Activated CD4-positive, alpha-beta T cell treated with anti-CD3 and anti-CD28 coated beads, Interleukin-2, amount 10 ng/mL, durations not matched to agents 7 days and 5 days (primary cell): ENCODE results near the gene HADHB. TPM values are rescaled to one million over a fixed set of nuclear protein-coding genes. Genes with fewer than 3 reads are reported as not detected.
"Not testable (repeated sequence)": the region's sequence is repeated elsewhere in the genome, so short reads cannot be mapped to it uniquely, and the experiment has no call there.

Experiments used
- CTCF ChIA-PET: fragments of 350-600 bp; sonication (Branson Sonifier 250); formaldehyde crosslinking; loops from one replicate; lab custom pipeline; 2021; ENCODE audit warnings: antibody characterized with exemption; lab: Charles Lee
- POLR2A ChIA-PET: fragments of 350-600 bp; sonication (Branson Sonifier 250); formaldehyde crosslinking; loops from one replicate; lab custom pipeline; 2021; ENCODE audit warnings: antibody characterized with exemption; lab: Charles Lee
- DNase-seq: peaks from one replicate; pipeline ENCODE4 v3.0.0-alpha.2; 2020
- H3K27ac Mint-ChIP-seq: one replicate; pipeline ENCODE4 v1.8.0; 2021; ENCODE audit warnings: mild to moderate bottlenecking, moderate library complexity, mixed read lengths
- H3K27me3 Mint-ChIP-seq: one replicate; pipeline ENCODE4 v1.8.0; 2021; ENCODE audit warnings: mixed read lengths
- H3K36me3 Mint-ChIP-seq: one replicate; pipeline ENCODE4 v1.8.0; 2021; ENCODE audit warnings: low read depth, mixed read lengths
- H3K4me1 Mint-ChIP-seq: one replicate; pipeline ENCODE4 v1.8.0; 2021; ENCODE audit warnings: mixed read lengths
- H3K4me3 Mint-ChIP-seq: one replicate; pipeline ENCODE4 v1.8.0; 2021; ENCODE audit warnings: mild to moderate bottlenecking, moderate library complexity, mixed read lengths
- H3K9me3 Mint-ChIP-seq: one replicate; pipeline ENCODE4 v1.8.0; 2021; ENCODE audit warnings: mixed read lengths
- total RNA-seq, 2 experiments: library from RNA; stranded (reverse); gene quantifications; one replicate each; pipeline ENCODE4 v1.2.3, GENCODE V29; 2021

HADHB gene
- total RNA-seq, 2 experiments from 2014 or later, result 65.2 to 72.7 TPM

GRCh38 chr2:26325851-26326250 is 81.1 kb downstream of the HADHB start:
- no peak for DNase-seq
- H3K27me3 Mint-ChIP-seq, result no peaks in the 10 kb centered on the region
- ChIA-PET CTCF (interaction anchor here (0.9 to 1.0 kb wide), 2 partner anchors 10 to 88 kb away, joined by 3 read pairs; no protein-coding TSS in a partner anchor), POLR2A (no interaction called here)
- H3K4me1 Mint-ChIP-seq, result peaks cover 28% of the 10 kb centered on the region
- no peaks in the 10 kb centered on the region for H3K36me3 Mint-ChIP-seq
- H3K4me3 Mint-ChIP-seq, result no peak overlapping the region
- H3K9me3 Mint-ChIP-seq, result no peaks in the 10 kb centered on the region
- no peak overlapping the region for H3K27ac Mint-ChIP-seq

DNA sequence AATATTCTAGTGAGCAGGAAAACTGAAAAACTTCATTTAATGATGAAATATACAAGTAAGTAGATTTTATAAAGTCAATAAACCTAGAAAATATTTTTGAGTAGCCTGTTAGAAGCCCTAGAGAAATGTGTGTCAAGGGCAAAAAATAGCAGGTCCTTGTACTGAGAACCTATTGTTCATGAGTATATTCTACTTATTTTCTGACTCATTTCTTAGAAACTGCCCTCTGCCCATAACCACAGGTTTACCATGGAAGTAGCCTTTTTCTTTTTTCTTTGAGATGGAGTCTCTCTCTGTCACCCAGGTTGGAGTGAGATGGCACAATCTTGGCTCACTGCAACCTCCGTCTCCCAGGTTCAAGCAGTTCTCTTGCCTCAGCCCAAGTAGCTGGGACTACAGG is 81.8 kb downstream of the HADHB start:
- H3K27me3 Mint-ChIP-seq, result no peaks in the 10 kb centered on the region
- POLR2A ChIA-PET, result no interaction called here
- no peaks in the 10 kb centered on the region for H3K9me3 Mint-ChIP-seq
- DNase-seq, result no peak
- H3K36me3 Mint-ChIP-seq, result no peaks in the 10 kb centered on the region
- H3K4me1 Mint-ChIP-seq, result peaks cover 28% of the 10 kb centered on the region
- CTCF ChIA-PET, result interaction anchor here (0.6 to 0.7 kb wide), 2 partner anchors 19 to 116 kb away, joined by 3 to 4 read pairs; no protein-coding TSS in a partner anchor
- no peak overlapping the region for H3K27ac Mint-ChIP-seq
- no peak overlapping the region for H3K4me3 Mint-ChIP-seq

GRCh38 chr2:26327291-26328272 is 82.8 kb downstream of the HADHB start:
- ChIA-PET CTCF (interaction anchor here (0.6 to 0.7 kb wide), 4 partner anchors 20 to 404 kb away, joined by 3 to 5 read pairs (median 4); no protein-coding TSS in a partner anchor), POLR2A (no interaction called here)
- no peaks in the 10 kb centered on the region for H3K9me3 Mint-ChIP-seq
- peaks cover 28% of the 10 kb centered on the region for H3K4me1 Mint-ChIP-seq
- no peak overlapping the region for H3K4me3 Mint-ChIP-seq
- no peak for DNase-seq
- no peaks in the 10 kb centered on the region for H3K36me3 Mint-ChIP-seq
- no peak overlapping the region for H3K27ac Mint-ChIP-seq
- H3K27me3 Mint-ChIP-seq, result no peaks in the 10 kb centered on the region

DNA sequence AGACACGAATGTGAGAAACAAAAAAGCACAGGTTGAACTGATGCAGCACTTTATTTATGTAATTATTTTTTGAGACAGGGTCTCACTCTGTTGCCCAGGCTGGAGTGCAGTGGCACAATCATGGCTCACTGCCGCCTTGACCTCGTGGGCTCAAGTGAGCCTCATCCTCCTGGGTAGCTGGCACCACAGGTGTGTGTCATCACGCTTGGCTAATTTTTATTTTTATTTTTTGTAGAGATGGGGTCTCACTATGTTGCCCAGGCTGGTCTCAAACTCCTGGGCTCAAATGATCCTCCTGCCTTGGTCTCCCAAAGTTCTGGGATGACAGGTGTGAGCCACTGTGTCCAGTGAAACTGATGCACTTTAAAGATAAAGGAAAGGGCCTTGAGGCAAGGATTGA is 84.3 kb downstream of the HADHB start:
- H3K4me3 Mint-ChIP-seq, H3K27ac Mint-ChIP-seq, H3K9me3 Mint-ChIP-seq, DNase-seq, H3K36me3 Mint-ChIP-seq, H3K27me3 Mint-ChIP-seq, POLR2A ChIA-PET: not testable (repeated sequence)
- H3K4me1 Mint-ChIP-seq, result peaks cover 31% of the 10 kb centered on the region
- CTCF ChIA-PET, result interaction anchor here (0.9 to 1.1 kb wide), 2 partner anchors 11 to 21 kb away, joined by 3 read pairs; no protein-coding TSS in a partner anchor

GRCh38 chr2:26330114-26330549 is 85.4 kb downstream of the HADHB start:
- Mint-ChIP-seq H3K27ac (peak overlapping the region; percentile 10), H3K9me3 (no peaks in the 10 kb centered on the region), H3K4me3 (no peak overlapping the region), H3K36me3 (no peaks in the 10 kb centered on the region), H3K4me1 (peaks cover 33% of the 10 kb centered on the region), H3K27me3 (no peaks in the 10 kb centered on the region)
- peak; percentile 90 for DNase-seq
- ChIA-PET CTCF (interaction anchor here (0.6 to 2.9 kb wide), 5 partner anchors 9 to 803 kb away, joined by 3 to 11 read pairs (median 3); partner anchors contain the start of genes HADHA, HADHB and SELENOI), POLR2A (no interaction called here)

GRCh38 chr2:26330604-26331003 is 85.9 kb downstream of the HADHB start:
- Mint-ChIP-seq H3K27me3 (no peaks in the 10 kb centered on the region), H3K9me3 (no peaks in the 10 kb centered on the region), H3K36me3 (no peaks in the 10 kb centered on the region), H3K4me3 (no peak overlapping the region), H3K27ac (no peak overlapping the region), H3K4me1 (peaks cover 33% of the 10 kb centered on the region)
- DNase-seq, result no peak
- CTCF ChIA-PET, result interaction anchor here (0.6 to 2.9 kb wide), 6 partner anchors 10 to 802 kb away, joined by 3 to 11 read pairs (median 3); partner anchors contain the start of genes HADHA, HADHB and SELENOI
- POLR2A ChIA-PET, result no interaction called here

GRCh38 chr2:26331321-26331720 is 86.6 kb downstream of the HADHB start:
- H3K36me3 Mint-ChIP-seq, H3K9me3 Mint-ChIP-seq, H3K27me3 Mint-ChIP-seq, H3K4me3 Mint-ChIP-seq, POLR2A ChIA-PET, H3K27ac Mint-ChIP-seq, DNase-seq: not testable (repeated sequence)
- H3K4me1 Mint-ChIP-seq, result peaks cover 31% of the 10 kb centered on the region
- CTCF ChIA-PET, result interaction anchor here (0.7 to 2.9 kb wide), 7 partner anchors 10 to 801 kb away, joined by 3 to 11 read pairs (median 3); partner anchors contain the start of genes HADHA, HADHB and SELENOI

GRCh38 chr2:26333293-26333692 is 88.6 kb downstream of the HADHB start:
- no peaks in the 10 kb centered on the region for H3K9me3 Mint-ChIP-seq
- H3K27me3 Mint-ChIP-seq, result no peaks in the 10 kb centered on the region
- H3K27ac Mint-ChIP-seq, result no peak overlapping the region
- H3K4me3 Mint-ChIP-seq, result no peak overlapping the region
- peaks cover 4% of the 10 kb centered on the region for H3K36me3 Mint-ChIP-seq
- ChIA-PET POLR2A (no interaction called here), CTCF (interaction anchor here (1.5 kb wide), 1 partner anchor 13 kb away, joined by 7 read pairs; the partner anchor contains the start of genes ADGRF3 and SELENOI)
- peaks cover 28% of the 10 kb centered on the region for H3K4me1 Mint-ChIP-seq
- DNase-seq, result no peak

GRCh38 chr2:26335231-26335630 is 90.5 kb downstream of the HADHB start:
- Mint-ChIP-seq H3K27me3 (no peaks in the 10 kb centered on the region), H3K4me3 (no peak overlapping the region), H3K36me3 (peaks cover 4% of the 10 kb centered on the region), H3K4me1 (peaks cover 18% of the 10 kb centered on the region), H3K27ac (no peak overlapping the region), H3K9me3 (no peaks in the 10 kb centered on the region)
- no peak for DNase-seq
- ChIA-PET CTCF (interaction anchor here (0.6 kb wide), 1 partner anchor 59 kb away, joined by 3 read pairs; no protein-coding TSS in a partner anchor), POLR2A (no interaction called here)

DNA sequence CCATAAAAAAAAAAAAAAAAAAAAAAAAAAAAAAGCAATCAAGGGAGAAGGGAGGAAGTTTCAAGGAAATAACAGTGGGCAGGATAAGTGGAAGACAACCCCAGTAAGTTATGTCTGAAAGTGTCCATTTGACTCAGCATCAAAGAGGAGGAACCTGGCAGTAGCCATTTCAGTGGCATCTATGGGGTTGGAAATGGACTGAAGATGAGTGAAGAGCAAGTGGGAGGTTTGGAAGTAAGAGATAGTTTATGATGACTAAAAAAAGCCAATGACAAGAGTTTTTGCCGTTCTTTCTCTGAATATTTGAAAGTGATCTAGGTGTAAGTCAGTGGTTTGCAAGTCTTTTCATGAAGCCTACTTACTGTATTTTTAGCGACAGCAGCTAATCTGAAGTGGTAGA is 92.0 kb downstream of the HADHB start:
- Mint-ChIP-seq H3K4me3 (no peak overlapping the region), H3K36me3 (peaks cover 4% of the 10 kb centered on the region), H3K4me1 (peaks cover 13% of the 10 kb centered on the region), H3K9me3 (no peaks in the 10 kb centered on the region), H3K27me3 (no peaks in the 10 kb centered on the region), H3K27ac (no peak overlapping the region)
- CTCF ChIA-PET, result no interaction called here
- POLR2A ChIA-PET, result no interaction called here
- no peak for DNase-seq

DNA sequence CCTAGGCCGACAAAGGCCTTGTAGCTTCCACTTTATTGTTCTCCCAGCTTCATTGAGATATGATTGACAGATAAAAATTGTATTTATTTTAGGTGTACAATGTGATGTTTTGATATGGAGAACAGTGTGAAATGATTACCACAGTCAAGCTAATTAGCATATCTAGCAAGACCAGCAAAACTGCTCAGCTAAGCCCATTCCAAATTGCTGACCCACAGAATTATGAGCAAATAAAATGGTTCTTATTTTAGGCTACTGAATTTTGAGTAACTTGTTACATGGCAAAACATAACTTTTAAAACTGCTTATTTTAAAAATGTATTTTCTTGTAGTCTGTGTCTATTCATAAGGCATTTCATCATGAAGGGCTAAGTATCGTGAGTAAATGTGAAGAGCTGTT is 92.6 kb downstream of the HADHB start:
- Mint-ChIP-seq H3K36me3 (peaks cover 4% of the 10 kb centered on the region), H3K4me3 (no peak overlapping the region), H3K27me3 (no peaks in the 10 kb centered on the region), H3K4me1 (peaks cover 13% of the 10 kb centered on the region), H3K27ac (no peak overlapping the region), H3K9me3 (no peaks in the 10 kb centered on the region)
- ChIA-PET CTCF (interaction anchor here (0.6 to 1.4 kb wide), 2 partner anchors 9 to 11 kb away, joined by 3 read pairs; partner anchors contain the start of gene ADGRF3), POLR2A (no interaction called here)
- DNase-seq, result no peak
